HG02970 (cell line): Measurements from ENCODE around the gene PIK3C2G.

ENCODE experiments used
- ATAC-seq: cut with Tn5 transposase; IDR thresholded peaks from one replicate; pipeline ENCODE4 v1.9.1; 2021; ENCODE audit warnings: mild to moderate bottlenecking, moderate library complexity, moderate number of reproducible peaks; ENCODE audit not compliant: unreplicated experiment, low FRiP score

PIK3C2G gene

DNA sequence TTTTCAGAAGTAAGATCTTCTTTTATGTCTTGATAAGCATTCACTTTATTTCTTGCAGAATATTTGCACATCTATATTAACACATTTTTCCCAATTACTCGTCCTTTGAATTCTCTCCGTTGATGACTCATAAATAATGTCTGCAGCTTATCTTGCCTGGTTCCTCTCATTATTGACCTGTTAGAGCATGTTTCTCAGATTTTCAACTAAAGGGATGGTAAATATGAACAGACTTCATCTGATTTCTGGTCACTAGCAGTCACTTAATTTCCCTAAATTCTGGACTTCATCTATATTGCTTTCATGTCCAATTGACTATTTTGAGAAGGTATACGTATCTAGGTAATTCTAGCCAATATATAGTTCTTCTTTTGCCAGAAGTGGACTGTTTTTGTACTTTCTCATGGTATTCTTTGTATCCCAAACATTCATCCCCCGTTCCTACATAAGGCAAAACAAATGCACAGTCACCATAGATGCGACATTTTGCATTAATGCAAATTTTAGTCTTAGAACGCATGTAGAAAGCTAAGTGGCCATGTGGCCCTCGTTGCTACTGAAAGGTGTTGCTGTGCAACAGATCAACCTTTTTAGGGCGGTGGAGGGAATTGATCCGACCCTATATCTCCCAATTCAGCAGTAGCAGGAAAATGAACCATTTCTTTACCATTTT is 6.2 kb downstream of the PIK3C2G start:
- ATAC-seq, result no peak

- ATAC-seq, result no peak
Observed at GRCh38 chr12:18270958-18271460, 9.7 kb downstream of the PIK3C2G start.

GRCh38 chr12:18275981-18276380 is 14.7 kb downstream of the PIK3C2G start:
- no peak for ATAC-seq

DNA sequence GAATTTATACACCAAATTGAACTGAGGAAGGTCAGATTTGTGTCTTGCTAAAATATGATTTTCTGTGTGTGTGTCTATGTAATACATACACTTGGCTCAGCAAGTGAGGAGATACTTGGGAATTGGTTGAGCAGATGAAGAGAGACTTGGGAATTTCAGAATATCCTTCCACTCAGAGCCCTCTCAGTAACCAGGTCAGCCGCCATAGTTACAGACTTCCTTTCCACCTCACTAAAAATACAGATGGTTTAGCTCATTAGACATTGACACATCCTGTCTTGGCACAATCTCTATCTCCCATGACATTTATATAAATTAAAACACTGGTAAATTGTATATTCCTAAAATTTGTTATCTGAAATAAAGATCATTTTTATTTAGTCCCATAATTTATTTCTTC is 15.9 kb downstream of the PIK3C2G start:
- no peak for ATAC-seq

DNA sequence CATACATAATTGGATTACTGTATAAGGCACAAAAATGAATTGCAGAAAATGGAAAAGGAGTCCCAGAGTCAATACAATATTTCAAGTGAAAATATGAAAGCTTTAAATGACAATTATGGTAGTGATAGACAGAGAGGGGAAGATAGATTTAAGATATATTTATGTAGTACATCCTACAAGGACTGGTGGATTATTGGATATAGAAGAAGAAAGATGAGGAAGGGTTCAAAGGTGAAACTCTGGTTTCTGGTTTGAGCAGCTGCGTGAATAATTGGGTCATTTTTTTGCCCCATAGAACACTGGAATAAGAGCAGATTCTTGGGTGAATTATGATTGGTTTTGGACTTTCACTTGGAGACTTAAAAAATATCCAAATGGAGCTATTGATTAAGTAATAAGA is 19.4 kb downstream of the PIK3C2G start:
- no peak for ATAC-seq

DNA sequence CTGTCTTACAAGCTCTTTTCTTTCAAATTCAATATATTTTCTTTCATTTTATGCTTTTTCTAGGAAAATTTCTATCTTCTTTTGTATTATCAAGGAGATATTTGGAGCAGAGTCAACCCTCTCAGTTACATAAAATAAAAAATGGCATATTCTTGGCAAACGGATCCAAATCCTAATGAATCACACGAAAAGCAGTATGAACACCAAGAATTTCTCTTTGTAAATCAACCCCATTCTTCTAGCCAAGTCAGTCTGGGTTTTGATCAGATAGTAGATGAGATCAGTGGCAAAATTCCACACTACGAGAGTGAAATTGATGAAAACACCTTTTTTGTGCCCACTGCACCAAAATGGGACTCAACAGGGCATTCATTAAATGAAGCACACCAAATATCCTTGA is 20.6 kb downstream of the PIK3C2G start:
- no peak for ATAC-seq

GRCh38 chr12:18283831-18284230 is 22.5 kb downstream of the PIK3C2G start:
- no peak for ATAC-seq

DNA sequence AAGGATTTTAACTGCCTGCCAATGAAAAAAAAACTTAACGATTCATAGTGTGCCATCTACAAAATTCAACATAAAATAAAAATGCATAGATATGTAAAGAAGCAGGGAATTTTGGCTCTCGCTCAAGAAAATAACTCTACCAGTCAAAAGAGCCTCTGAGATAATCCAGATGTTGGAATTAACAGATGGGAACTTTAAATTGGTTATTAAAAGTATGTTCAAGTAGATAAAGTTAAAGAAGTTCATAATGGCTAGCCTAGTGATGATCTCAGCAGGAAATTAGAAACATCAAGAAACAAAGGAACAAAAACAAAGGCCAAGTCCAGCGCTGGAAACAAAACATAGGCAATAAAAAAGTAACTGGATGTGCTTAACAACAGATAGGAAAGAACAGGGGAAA is 23.1 kb downstream of the PIK3C2G start:
- no peak for ATAC-seq

GRCh38 chr12:18285161-18285560 is 23.8 kb downstream of the PIK3C2G start:
- ATAC-seq, result no peak

- ATAC-seq, result no peak
Observed at GRCh38 chr12:18290386-18290785, 29.1 kb downstream of the PIK3C2G start.

DNA sequence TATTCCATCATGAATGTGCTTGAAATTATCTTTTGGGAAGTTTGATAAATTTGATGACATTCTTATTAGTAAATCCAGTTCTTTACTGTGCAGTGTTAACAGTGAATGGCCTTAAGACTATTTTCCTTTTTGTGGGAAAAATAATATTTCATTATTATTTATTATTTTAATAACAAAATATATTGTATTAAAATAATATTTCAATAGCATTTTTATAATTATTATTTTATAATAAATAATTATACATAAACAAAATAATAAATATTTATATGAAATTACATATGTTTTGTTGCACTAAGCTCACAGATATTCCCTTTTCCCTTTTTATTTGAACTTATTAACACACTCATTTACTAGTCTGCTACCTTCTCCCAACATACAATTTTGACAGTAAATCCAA is 33.6 kb downstream of the PIK3C2G start:
- ATAC-seq, result no peak

DNA sequence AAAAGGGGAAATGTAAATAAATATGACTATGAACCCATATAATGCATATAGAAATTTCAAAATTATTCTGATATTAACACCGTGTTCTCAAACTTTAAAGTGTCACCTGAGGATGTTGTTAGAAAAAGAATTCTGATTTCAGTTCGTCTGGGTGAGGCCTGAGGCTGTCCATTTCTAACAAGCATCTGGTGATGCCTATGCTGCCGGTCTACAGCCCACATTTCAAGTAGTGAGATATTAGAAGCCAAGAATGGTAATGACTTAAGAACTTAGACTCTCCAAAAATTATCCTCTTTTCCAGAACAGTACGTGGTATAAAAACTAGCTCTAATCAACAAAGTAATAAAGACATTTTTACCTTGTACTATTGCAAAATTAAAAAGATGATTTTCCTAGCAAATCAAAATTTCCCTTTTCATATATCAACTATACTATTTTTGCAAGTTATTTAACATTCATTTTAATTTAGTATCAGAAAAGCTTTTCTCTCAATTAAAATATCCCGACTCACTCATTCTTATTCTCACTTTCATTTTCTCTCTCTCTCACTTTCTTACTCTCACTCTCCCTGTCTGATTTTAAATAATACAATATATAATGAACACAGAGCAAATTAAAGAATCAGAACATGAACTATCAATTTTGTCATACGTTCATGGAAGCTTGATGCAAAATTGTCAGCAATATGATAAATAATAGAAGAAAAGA is 35.0 kb downstream of the PIK3C2G start:
- no peak for ATAC-seq

- ATAC-seq, result no peak
Observed at GRCh38 chr12:18296909-18297280, 35.6 kb downstream of the PIK3C2G start.

- no peak for ATAC-seq
Observed at GRCh38 chr12:18297902-18298301, 36.6 kb downstream of the PIK3C2G start.

DNA sequence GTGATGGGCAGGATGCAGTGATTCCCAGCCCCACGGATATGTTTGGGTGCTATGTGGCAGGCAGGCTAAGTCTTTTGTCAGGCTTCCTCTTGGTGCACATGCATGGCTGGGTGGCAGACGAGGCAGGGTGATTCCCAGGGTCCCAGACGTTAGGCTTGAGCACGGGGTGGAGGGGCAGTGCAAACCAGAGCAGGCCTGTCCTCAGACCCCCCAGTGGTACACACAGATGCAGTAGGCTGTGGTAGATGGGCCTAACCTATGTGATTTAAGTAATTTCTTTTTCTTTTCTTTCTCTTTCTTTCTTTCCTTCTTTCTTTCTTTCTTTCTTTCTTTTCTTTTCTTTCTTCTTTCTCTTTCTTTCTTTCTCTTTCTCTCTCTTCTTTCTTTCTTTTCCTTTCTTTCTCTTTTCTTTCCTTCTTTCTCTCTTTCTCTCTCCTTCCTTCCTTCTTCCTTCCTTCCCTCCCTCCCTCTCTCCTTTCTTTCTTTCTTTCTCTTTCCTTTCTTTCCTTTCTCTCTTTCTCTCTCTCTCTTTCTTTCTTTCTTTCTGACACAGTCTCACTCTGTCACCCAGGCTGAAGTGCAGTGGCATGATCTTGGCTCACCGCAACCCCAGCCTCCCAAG is 41.6 kb downstream of the PIK3C2G start:
- ATAC-seq, result no peak

GRCh38 chr12:18304609-18305008 is 43.3 kb downstream of the PIK3C2G start:
- no peak for ATAC-seq

DNA sequence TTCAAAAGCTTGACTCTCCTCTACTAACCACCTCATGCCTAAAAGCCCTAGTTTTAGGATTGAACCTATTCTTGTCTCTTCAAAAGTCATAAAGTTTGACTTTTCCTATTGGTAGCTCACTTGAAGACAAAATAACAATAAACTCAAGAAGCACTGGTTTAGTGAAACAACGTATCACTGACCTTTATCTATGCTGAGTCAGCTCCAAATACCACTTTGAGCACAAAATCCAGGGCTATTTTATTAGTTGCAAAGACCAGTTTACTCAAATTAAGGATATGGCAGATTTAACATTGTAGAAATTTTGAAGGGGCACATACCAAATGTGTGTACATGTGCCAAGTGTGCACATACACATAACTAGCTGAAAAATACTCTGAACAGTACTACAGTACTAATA is 45.0 kb downstream of the PIK3C2G start:
- no peak for ATAC-seq

- ATAC-seq, result no peak
Observed at GRCh38 chr12:18313306-18313705, 52.0 kb downstream of the PIK3C2G start.

GRCh38 chr12:18320036-18320617 is 58.8 kb downstream of the PIK3C2G start:
- no peak for ATAC-seq

DNA sequence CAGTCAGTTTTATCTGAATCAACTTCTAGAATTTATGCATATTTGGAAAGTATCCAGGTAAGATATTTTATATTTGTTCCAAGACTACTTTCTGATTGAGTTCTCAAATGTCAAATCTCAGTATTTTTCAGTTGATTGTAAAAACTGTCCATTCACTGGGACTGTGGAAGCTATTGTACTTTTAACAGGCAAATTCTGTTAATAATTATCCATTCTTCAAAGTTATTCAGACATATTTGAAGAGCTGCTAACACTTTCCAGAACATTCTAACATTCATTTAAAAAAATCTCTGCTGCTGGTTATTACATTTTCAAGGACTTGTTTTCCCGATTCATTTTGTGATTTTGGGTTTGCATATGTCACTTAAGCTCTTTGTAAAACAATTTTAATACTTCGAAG is 59.7 kb downstream of the PIK3C2G start:
- ATAC-seq, result no peak

- ATAC-seq, result no peak
Observed at GRCh38 chr12:18323159-18323558, 61.8 kb downstream of the PIK3C2G start.
